Endometrium (tissue), 2 donors: Measurements from ENCODE around the gene YPEL3.

Source experiments
- FAIRE-seq: peaks from 2 replicates; lab custom pipeline; 2012; peaks lifted over from hg19 to GRCh38; lab: Jason Lieb, UNC
- donor health status: control.
- donor health status: control.

Gene YPEL3

GRCh38 chr16:30046178-30046577 lies 49.8 kb downstream of the YPEL3 start:
- no peak for FAIRE-seq
